ENCODE measurements around the gene GPR45. TPM values are rescaled to one million over a fixed set of nuclear protein-coding genes. Genes with fewer than 3 reads are reported as not detected.
A peak's percentile ranks its signal among the peaks of the same experiment; 100 is the strongest.

The GPR45 gene
- polyA plus RNA-seq, 1 of the 3 experiments (the other 2 are of a cell fraction) = not detected

DNA sequence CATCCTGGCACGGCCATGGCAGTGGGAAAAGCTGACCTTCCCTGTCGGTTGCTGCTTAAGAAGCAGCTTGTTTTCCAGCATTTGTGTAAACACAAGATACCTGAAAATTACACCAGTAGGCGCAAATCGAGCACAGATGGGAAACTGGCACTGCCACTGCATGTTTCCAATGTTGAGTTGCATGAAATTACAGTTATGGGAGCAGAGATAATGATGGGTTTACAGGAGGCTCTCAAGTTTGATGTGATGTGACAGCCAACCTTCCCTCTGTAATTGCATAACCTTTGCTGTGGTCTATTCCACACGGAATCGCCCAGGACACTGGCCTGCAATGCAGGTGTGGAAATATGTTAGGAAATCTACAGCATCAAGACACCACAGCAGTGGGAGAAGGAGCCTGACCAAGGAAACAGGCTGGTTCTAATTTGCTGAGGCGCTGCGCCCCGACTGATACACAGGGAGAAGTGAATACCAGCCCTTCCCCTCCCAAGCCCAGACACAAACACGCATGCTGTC, 17.4 kb downstream of the GPR45 start (continued):
- TF ChIP-seq EP300 (IDR thresholded peaks at IDR 0.05; ENCODE audit: borderline replicate concordance in 1 of 2, low read depth in 1 of 2, low read length in 1 of 2) = no peak

DNA sequence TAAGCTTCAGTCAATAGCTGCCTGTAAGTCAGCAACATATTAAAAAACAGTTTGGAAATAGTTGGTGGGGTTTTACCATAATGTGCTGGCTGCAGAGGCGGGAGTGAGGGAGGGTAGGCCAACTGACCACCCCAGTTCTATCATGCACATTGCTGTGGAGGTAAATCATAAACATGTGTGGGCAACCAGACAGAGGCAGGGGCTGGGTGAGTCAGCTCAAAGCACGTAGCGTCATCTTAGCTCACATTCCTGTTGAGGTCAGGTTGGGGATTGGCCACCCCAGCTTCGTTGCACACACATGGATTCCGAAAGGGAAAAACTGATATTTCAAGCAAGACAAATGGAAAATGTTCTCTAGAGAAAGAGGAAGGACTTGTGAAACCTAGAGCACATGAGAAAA, 19.5 kb downstream of the GPR45 start:
- WGBS (ENCODE audit: low lambda C conversion rate) = 44% methylated on average over 5 of the region's 5 CpGs
- Histone ChIP-seq H3K27me3 (ENCODE audit: insufficient read depth) (no peaks in the 10 kb centered on the region), H3K4me3 (ENCODE audit: low read depth in 2 of 2, low read length in 1 of 2) (no peak overlapping the region), H2AFZ (ENCODE audit: low read depth) (no peak overlapping the region; the same call in 1 of the 2 replicates), H3K9me3 (no peaks in the 10 kb centered on the region), H4K20me1 (ENCODE audit: insufficient read depth) (no peaks in the 10 kb centered on the region), H3K4me1 (ENCODE audit: control insufficient read depth in 1 of 2, insufficient read depth in 2 of 2, low read depth in 1 of 2, low read length in 1 of 2) (peaks cover 3 to 7% of the 10 kb centered on the region in 2 experiments; a peak in 2 of 4 replicates), H3K27ac (ENCODE audit: low read depth in 2 of 2, low read length in 1 of 2) (peak overlapping the region; percentile 47 to 70; a peak in 3 of 4 replicates), H3K79me2 (ENCODE audit: insufficient read depth) (no peaks in the 10 kb centered on the region), H3K9me2 (no peaks in the 10 kb centered on the region), H3F3A (replicated peaks; ENCODE audit: insufficient read depth) (peaks cover 3% of the 10 kb centered on the region), H3K4me2 (peak overlapping the region; percentile 34; the same call in 1 of the 2 replicates), H3K9ac (no peak overlapping the region; the same call in 1 of the 2 replicates), H3K36me3 (replicated peaks in 1 of 2; ENCODE audit: control insufficient read depth in 1 of 2, insufficient read depth in 2 of 2, low read length in 1 of 2) (peaks cover 0 to 9% of the 10 kb centered on the region in 2 experiments)
- DNase-seq = peak; percentile 41
- ChIA-PET CTCF (interaction anchor here (0.6 to 2.4 kb wide), 2 partner anchors 147 to 551 kb away, joined by 3 to 10 read pairs; no protein-coding TSS in a partner anchor), POLR2A (no interaction called here)
- TF ChIP-seq MEF2A (IDR thresholded peaks at IDR 0.05; ENCODE audit: borderline replicate concordance, low read depth) = no peak
- no peak for TF ChIP-seq YY1 (IDR thresholded peaks at IDR 0.05; ENCODE audit: low read depth)
- no peak for TF ChIP-seq NRF1 (IDR thresholded peaks at IDR 0.05; ENCODE audit: low read depth, low read length)
- peak; percentile 74; the same call in 1 of the 2 replicates for TF ChIP-seq FOSL2 (IDR thresholded peaks at IDR 0.05; ENCODE audit: borderline replicate concordance, low read depth)
- TF ChIP-seq, protein P1, sequence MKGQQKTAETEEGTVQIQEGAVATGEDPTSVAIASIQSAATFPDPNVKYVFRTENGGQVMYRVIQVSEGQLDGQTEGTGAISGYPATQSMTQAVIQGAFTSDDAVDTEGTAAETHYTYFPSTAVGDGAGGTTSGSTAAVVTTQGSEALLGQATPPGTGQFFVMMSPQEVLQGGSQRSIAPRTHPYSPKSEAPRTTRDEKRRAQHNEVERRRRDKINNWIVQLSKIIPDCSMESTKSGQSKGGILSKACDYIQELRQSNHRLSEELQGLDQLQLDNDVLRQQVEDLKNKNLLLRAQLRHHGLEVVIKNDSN (IDR thresholded peaks at IDR 0.05; ENCODE audit: borderline replicate concordance, low read depth) = no peak
- no peak for TF ChIP-seq FOXM1 (IDR thresholded peaks at IDR 0.05; ENCODE audit: low read depth)
- no peak for TF ChIP-seq GABPA (IDR thresholded peaks at IDR 0.05; ENCODE audit: low read depth)
- TF ChIP-seq TAF1 (IDR thresholded peaks at IDR 0.05; ENCODE audit: borderline replicate concordance, low read depth, low read length) = no peak
- TF ChIP-seq POLR2AphosphoS5 (IDR thresholded peaks at IDR 0.05; ENCODE audit: low read depth, low read length) = peak; percentile 51
- TF ChIP-seq, protein P2, sequence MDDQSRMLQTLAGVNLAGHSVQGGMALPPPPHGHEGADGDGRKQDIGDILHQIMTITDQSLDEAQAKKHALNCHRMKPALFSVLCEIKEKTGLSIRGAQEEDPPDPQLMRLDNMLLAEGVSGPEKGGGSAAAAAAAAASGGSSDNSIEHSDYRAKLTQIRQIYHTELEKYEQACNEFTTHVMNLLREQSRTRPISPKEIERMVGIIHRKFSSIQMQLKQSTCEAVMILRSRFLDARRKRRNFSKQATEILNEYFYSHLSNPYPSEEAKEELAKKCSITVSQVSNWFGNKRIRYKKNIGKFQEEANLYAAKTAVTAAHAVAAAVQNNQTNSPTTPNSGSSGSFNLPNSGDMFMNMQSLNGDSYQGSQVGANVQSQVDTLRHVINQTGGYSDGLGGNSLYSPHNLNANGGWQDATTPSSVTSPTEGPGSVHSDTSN (IDR thresholded peaks at IDR 0.05) = no peak; the same call in 1 of the 2 replicates
- TF ChIP-seq RXRA (IDR thresholded peaks at IDR 0.05; ENCODE audit: borderline replicate concordance, low read depth) = peak; percentile 69; the same call in 1 of the 2 replicates
- TF ChIP-seq NFIC (IDR thresholded peaks at IDR 0.05; ENCODE audit: borderline replicate concordance) = no peak
- no peak for TF ChIP-seq SMC3 (IDR thresholded peaks at IDR 0.05; ENCODE audit: low read depth, low read length)
- TF ChIP-seq JUND (IDR thresholded peaks at IDR 0.05) = peak; percentile 67; the same call in 1 of the 2 replicates
- TF ChIP-seq GATA2 (CRISPR knock-in tag; IDR thresholded peaks at IDR 0.05) = no peak
- TF ChIP-seq, protein P3, sequence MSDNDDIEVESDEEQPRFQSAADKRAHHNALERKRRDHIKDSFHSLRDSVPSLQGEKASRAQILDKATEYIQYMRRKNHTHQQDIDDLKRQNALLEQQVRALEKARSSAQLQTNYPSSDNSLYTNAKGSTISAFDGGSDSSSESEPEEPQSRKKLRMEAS (IDR thresholded peaks at IDR 0.05; ENCODE audit: low read depth) = peak; percentile 85
- TF ChIP-seq, protein P4, sequence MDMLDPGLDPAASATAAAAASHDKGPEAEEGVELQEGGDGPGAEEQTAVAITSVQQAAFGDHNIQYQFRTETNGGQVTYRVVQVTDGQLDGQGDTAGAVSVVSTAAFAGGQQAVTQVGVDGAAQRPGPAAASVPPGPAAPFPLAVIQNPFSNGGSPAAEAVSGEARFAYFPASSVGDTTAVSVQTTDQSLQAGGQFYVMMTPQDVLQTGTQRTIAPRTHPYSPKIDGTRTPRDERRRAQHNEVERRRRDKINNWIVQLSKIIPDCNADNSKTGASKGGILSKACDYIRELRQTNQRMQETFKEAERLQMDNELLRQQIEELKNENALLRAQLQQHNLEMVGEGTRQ (IDR thresholded peaks at IDR 0.05; ENCODE audit: borderline replicate concordance, low read depth, low read length) = no peak
- TF ChIP-seq, protein P5, sequence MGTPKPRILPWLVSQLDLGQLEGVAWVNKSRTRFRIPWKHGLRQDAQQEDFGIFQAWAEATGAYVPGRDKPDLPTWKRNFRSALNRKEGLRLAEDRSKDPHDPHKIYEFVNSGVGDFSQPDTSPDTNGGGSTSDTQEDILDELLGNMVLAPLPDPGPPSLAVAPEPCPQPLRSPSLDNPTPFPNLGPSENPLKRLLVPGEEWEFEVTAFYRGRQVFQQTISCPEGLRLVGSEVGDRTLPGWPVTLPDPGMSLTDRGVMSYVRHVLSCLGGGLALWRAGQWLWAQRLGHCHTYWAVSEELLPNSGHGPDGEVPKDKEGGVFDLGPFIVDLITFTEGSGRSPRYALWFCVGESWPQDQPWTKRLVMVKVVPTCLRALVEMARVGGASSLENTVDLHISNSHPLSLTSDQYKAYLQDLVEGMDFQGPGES (IDR thresholded peaks at IDR 0.05; ENCODE audit: low read depth, low read length) = no peak
- TF ChIP-seq EP300 (IDR thresholded peaks at IDR 0.05; ENCODE audit: borderline replicate concordance in 1 of 2, low read depth in 1 of 2, low read length in 1 of 2) = peak in 1 of 2 experiments; percentile 48; a peak in 1 of 4 replicates
- TF ChIP-seq TCF12 (IDR thresholded peaks at IDR 0.05) = peak; percentile 96
- TF ChIP-seq, protein P6, sequence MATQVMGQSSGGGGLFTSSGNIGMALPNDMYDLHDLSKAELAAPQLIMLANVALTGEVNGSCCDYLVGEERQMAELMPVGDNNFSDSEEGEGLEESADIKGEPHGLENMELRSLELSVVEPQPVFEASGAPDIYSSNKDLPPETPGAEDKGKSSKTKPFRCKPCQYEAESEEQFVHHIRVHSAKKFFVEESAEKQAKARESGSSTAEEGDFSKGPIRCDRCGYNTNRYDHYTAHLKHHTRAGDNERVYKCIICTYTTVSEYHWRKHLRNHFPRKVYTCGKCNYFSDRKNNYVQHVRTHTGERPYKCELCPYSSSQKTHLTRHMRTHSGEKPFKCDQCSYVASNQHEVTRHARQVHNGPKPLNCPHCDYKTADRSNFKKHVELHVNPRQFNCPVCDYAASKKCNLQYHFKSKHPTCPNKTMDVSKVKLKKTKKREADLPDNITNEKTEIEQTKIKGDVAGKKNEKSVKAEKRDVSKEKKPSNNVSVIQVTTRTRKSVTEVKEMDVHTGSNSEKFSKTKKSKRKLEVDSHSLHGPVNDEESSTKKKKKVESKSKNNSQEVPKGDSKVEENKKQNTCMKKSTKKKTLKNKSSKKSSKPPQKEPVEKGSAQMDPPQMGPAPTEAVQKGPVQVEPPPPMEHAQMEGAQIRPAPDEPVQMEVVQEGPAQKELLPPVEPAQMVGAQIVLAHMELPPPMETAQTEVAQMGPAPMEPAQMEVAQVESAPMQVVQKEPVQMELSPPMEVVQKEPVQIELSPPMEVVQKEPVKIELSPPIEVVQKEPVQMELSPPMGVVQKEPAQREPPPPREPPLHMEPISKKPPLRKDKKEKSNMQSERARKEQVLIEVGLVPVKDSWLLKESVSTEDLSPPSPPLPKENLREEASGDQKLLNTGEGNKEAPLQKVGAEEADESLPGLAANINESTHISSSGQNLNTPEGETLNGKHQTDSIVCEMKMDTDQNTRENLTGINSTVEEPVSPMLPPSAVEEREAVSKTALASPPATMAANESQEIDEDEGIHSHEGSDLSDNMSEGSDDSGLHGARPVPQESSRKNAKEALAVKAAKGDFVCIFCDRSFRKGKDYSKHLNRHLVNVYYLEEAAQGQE (IDR thresholded peaks at IDR 0.05; ENCODE audit: low read depth, low read length) = peak; percentile 30; the same call in 1 of the 2 replicates
- no peak for TF ChIP-seq SIN3A (IDR thresholded peaks at IDR 0.05; ENCODE audit: borderline replicate concordance, low read depth, low read length)

All from SK-N-SH (cell line).